ENCODE data around the gene CHMP4A. TPM values are rescaled to one million over a fixed set of nuclear protein-coding genes. Genes with fewer than 3 reads are reported as not detected.

Gene CHMP4A
- total and polyA plus RNA-seq, 2 of the 13 experiments (the other 11 are each of a cell fraction or from before 2014, with no cell fraction given), result 83.6 to 113 TPM

- TF ChIP-seq ARID4A (CRISPR knock-in tag; IDR thresholded peaks at IDR 0.05; ENCODE audit: borderline replicate concordance), result peak; percentile 62
- no peak for TF ChIP-seq CEBPB (IDR thresholded peaks at IDR 0.05; ENCODE audit: borderline replicate concordance, low read depth, low read length)
- TF ChIP-seq SMAD1 (CRISPR knock-in tag; IDR thresholded peaks at IDR 0.05; ENCODE audit: borderline replicate concordance, low read depth), result 0 out of 2 replicates have a peak, but pooled peaks have one; percentile 36
- TF ChIP-seq ZNF446 (CRISPR knock-in tag; IDR thresholded peaks at IDR 0.05), result peak; percentile 61
- TF ChIP-seq ZNF333 (CRISPR knock-in tag; IDR thresholded peaks at IDR 0.05; ENCODE audit: borderline replicate concordance), result peak; percentile 48; the same call in 1 of the 2 replicates
- TF ChIP-seq JARID2 (CRISPR knock-in tag; IDR thresholded peaks at IDR 0.05; ENCODE audit: insufficient replicate concordance), result no peak
- TF ChIP-seq MXD1 (CRISPR knock-in tag; IDR thresholded peaks at IDR 0.05), result 0 out of 2 replicates have a peak, but pooled peaks have one; percentile 37
- TF ChIP-seq CAMTA2 (CRISPR knock-in tag; IDR thresholded peaks at IDR 0.05; ENCODE audit: borderline replicate concordance), result no peak
- TF ChIP-seq KAT7 (CRISPR knock-in tag; IDR thresholded peaks at IDR 0.05; ENCODE audit: borderline replicate concordance), result no peak
- 0 out of 2 replicates have a peak, but pooled peaks have one; percentile 33 for TF ChIP-seq PITX1 (CRISPR knock-in tag; IDR thresholded peaks at IDR 0.05)
- TF ChIP-seq FOXJ3 (CRISPR knock-in tag; IDR thresholded peaks at IDR 0.05; ENCODE audit: borderline replicate concordance), result 0 out of 2 replicates have a peak, but pooled peaks have one; percentile 46
- TF ChIP-seq ZNF451 (CRISPR knock-in tag; IDR thresholded peaks at IDR 0.05), result peak; percentile 62; the same call in 1 of the 2 replicates
- TF ChIP-seq FUBP1 (CRISPR knock-in tag; IDR thresholded peaks at IDR 0.05; ENCODE audit: borderline replicate concordance), result no peak
- TF ChIP-seq ZBTB38 (CRISPR knock-in tag; IDR thresholded peaks at IDR 0.05), result peak; percentile 87; the same call in 1 of the 2 replicates
- no peak for TF ChIP-seq MIER3 (CRISPR knock-in tag; IDR thresholded peaks at IDR 0.05; ENCODE audit: borderline replicate concordance)
- peak; percentile 85; the same call in 1 of the 2 replicates for TF ChIP-seq ZNF678 (CRISPR knock-in tag; IDR thresholded peaks at IDR 0.05)
- peak; percentile 49; the same call in 1 of the 2 replicates for TF ChIP-seq ZNF563 (CRISPR knock-in tag; IDR thresholded peaks at IDR 0.05)
- no peak for TF ChIP-seq ZNF546 (CRISPR knock-in tag; conservative IDR thresholded peaks at IDR 0.05)
- no peak for TF ChIP-seq ZIK1 (CRISPR knock-in tag; IDR thresholded peaks at IDR 0.05; ENCODE audit: borderline replicate concordance, low read depth)
- no peak for TF ChIP-seq KLF15 (CRISPR knock-in tag; IDR thresholded peaks at IDR 0.05; ENCODE audit: borderline replicate concordance)
- no peak for TF ChIP-seq ETV6 (CRISPR knock-in tag; conservative IDR thresholded peaks at IDR 0.05)
Measured at GRCh38 chr14:24255931-24256711, 42.8 kb upstream of the CHMP4A start (continued).

All from HepG2 (cell line).